Brain microvascular endothelial cell (primary cell): Measurements from ENCODE around the gene TRPC3.

Experiments
- DNase-seq: peaks from one replicate; pipeline ENCODE4 v3.0.0-alpha.2; 2020
- H3K27ac ChIP-seq: fragments of 250-450 bp; sonication (Bioruptor Pico); 2 replicates; pipeline ENCODE4 v1.5.1; 2020; ENCODE audit warnings: mild to moderate bottlenecking, moderate library complexity
- H3K27me3 ChIP-seq: fragments of 250-450 bp; sonication (Bioruptor Pico); replicated peaks from 2 replicates; pipeline ENCODE4 v1.5.1; 2020; ENCODE audit warnings: mild to moderate bottlenecking
- H3K36me3 ChIP-seq: fragments of 250-450 bp; sonication (Bioruptor Pico); replicated peaks from 2 replicates; pipeline ENCODE4 v1.5.1; 2020; ENCODE audit warnings: mild to moderate bottlenecking
- H3K4me3 ChIP-seq: 2 replicates; pipeline ENCODE4 v1.5.1; 2011; ENCODE audit warnings: low read depth, mild to moderate bottlenecking, control low read depth, low read length, moderate library complexity
- in situ Hi-C: cut with HindIII; loops from 2 replicates; pipeline ENCODE4 v1.10.0; 2017; ENCODE audit warnings: low sequenced_read_pairs, low pct_ligation_motif_present
- TF ChIP-seq, protein P1 (sequence below): IDR thresholded peaks from 2 replicates; pipeline ENCODE4 v1.5.1; 2011; ENCODE audit warnings: low read depth, mild to moderate bottlenecking, moderate library complexity, low read length, control low read depth, inconsistent platforms; ENCODE audit errors: missing control alignments

TRPC3 gene

GRCh38 chr4:121851354-121851753 is 100.5 kb downstream of the TRPC3 start:
- H3K27ac ChIP-seq = no peak overlapping the region
- DNase-seq = no peak
- in situ Hi-C loops = no loop called here
- H3K4me3 ChIP-seq = no peak overlapping the region
- TF ChIP-seq, protein P1, sequence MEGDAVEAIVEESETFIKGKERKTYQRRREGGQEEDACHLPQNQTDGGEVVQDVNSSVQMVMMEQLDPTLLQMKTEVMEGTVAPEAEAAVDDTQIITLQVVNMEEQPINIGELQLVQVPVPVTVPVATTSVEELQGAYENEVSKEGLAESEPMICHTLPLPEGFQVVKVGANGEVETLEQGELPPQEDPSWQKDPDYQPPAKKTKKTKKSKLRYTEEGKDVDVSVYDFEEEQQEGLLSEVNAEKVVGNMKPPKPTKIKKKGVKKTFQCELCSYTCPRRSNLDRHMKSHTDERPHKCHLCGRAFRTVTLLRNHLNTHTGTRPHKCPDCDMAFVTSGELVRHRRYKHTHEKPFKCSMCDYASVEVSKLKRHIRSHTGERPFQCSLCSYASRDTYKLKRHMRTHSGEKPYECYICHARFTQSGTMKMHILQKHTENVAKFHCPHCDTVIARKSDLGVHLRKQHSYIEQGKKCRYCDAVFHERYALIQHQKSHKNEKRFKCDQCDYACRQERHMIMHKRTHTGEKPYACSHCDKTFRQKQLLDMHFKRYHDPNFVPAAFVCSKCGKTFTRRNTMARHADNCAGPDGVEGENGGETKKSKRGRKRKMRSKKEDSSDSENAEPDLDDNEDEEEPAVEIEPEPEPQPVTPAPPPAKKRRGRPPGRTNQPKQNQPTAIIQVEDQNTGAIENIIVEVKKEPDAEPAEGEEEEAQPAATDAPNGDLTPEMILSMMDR = no peak
- H3K27me3 ChIP-seq = no peaks in the 10 kb centered on the region
- peaks cover 8% of the 10 kb centered on the region for H3K36me3 ChIP-seq

- Histone ChIP-seq H3K27me3 (no peaks in the 10 kb centered on the region), H3K4me3 (no peak overlapping the region), H3K27ac (no peak overlapping the region), H3K36me3 (peaks cover 17% of the 10 kb centered on the region)
- no peak for DNase-seq
- in situ Hi-C loops = no loop called here
- TF ChIP-seq, protein P1 = no peak
Observed at GRCh38 chr4:121846662-121847061, 105.2 kb downstream of the TRPC3 start.

DNA sequence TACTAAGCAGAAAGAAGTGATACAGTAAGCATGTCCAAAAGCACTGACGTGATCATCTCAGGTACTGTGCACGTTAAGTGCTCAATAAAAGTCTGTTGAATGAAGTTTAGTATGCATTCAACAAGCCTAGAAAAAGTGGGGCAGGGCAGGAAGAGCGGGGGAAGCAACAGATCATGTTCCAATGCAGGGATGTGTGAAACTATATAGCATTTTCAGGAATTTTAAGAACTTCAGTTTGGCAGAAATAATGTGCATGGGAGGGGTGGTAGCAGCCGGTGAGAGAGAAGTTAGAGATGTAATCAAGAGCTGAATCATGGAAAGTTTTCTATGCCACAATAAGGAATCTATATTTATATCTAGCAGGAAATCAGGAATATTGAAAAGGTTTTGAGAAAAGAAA is 109.0 kb downstream of the TRPC3 start:
- Histone ChIP-seq H3K27ac (no peak overlapping the region), H3K36me3 (peaks cover 18% of the 10 kb centered on the region), H3K4me3 (no peak overlapping the region), H3K27me3 (no peaks in the 10 kb centered on the region)
- TF ChIP-seq, protein P1 = no peak
- in situ Hi-C loops = no loop called here
- no peak for DNase-seq

GRCh38 chr4:121838136-121838535 is 113.7 kb downstream of the TRPC3 start:
- no peak overlapping the region for H3K27ac ChIP-seq
- no peak overlapping the region for H3K4me3 ChIP-seq
- TF ChIP-seq, protein P1 = no peak
- no peak for DNase-seq
- in situ Hi-C loops = no loop called here
- H3K27me3 ChIP-seq = no peaks in the 10 kb centered on the region
- peaks cover 12% of the 10 kb centered on the region for H3K36me3 ChIP-seq

DNA sequence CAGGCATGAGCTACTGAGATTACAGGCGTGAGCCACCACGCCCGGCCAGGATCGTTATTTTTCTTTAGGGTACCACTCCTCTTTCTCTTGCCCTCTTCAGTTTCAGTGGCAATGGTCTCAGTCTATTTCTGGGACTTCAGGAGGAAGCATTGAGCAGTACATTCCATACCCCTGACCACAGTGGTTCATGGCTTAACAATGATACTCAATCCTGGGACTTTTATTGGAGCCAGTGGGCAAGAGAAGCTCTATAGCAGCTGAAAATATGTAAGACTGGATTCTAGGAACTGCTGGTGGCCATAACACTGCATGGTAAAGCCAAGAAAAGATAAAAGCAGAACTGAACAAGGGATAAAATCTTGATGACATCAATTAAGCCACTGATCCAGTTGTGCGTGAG is 122.3 kb downstream of the TRPC3 start:
- in situ Hi-C loops = no loop called here
- no peak for DNase-seq
- Histone ChIP-seq H3K4me3 (no peak overlapping the region), H3K27ac (no peak overlapping the region), H3K36me3 (peaks cover 5% of the 10 kb centered on the region), H3K27me3 (no peaks in the 10 kb centered on the region)
- TF ChIP-seq, protein P1 = no peak
